Endodermal cell (in vitro differentiated cells): ENCODE measurements around the gene GSTT4. TPM values are rescaled to one million over a fixed set of nuclear protein-coding genes. Genes with fewer than 3 reads are reported as not detected.

Experiments
- DNase-seq: peaks from one replicate; pipeline ENCODE4 v3.0.0-alpha.2; 2017
- H3K27ac ChIP-seq: 2 replicates; pipeline ENCODE4 v1.5.1; 2013; ENCODE audit warnings: mild to moderate bottlenecking, low read depth, low read length, moderate library complexity
- H3K27me3 ChIP-seq: 2 replicates; pipeline ENCODE4 v1.6.1; 2013; ENCODE audit warnings: mild to moderate bottlenecking, low read length, moderate library complexity; ENCODE audit not compliant: insufficient read depth, control insufficient read depth, poor library complexity, severe bottlenecking
- H3K36me3 ChIP-seq: 2 replicates; pipeline ENCODE4 v1.7.0; 2013; ENCODE audit warnings: mild to moderate bottlenecking, low read length, moderate library complexity; ENCODE audit not compliant: control insufficient read depth, insufficient read depth
- H3K4me1 ChIP-seq: one replicate; pipeline ENCODE4 v1.7.0; 2013; ENCODE audit warnings: low read length; ENCODE audit not compliant: control insufficient read depth, insufficient read depth
- H3K4me3 ChIP-seq: 2 replicates; pipeline ENCODE4 v1.5.1; 2013; ENCODE audit warnings: mild to moderate bottlenecking, low read length, moderate library complexity
- H3K9ac ChIP-seq: 2 replicates; pipeline ENCODE4 v1.6.1; 2013; ENCODE audit warnings: mild to moderate bottlenecking, low read length, moderate library complexity; ENCODE audit not compliant: poor library complexity, severe bottlenecking; ENCODE audit errors: extremely low read depth
- H3K9me3 ChIP-seq: 2 replicates; pipeline ENCODE4 v1.6.1; 2013; ENCODE audit warnings: mild to moderate bottlenecking, low read length, moderate library complexity; ENCODE audit not compliant: control insufficient read depth
- H3K27ac Mint-ChIP-seq: 2 replicates; pipeline ENCODE4 v1.8.0; 2020; ENCODE audit warnings: mixed read lengths
- H3K27me3 Mint-ChIP-seq: 2 replicates; pipeline ENCODE4 v1.8.0; 2021; ENCODE audit warnings: mild to moderate bottlenecking, mixed read lengths; ENCODE audit not compliant: insufficient read depth
- H3K36me3 Mint-ChIP-seq: 2 replicates; pipeline ENCODE4 v1.8.0; 2020; ENCODE audit warnings: low read depth, mixed read lengths
- H3K4me1 Mint-ChIP-seq: 2 replicates; pipeline ENCODE4 v1.8.0; 2020; ENCODE audit warnings: mixed read lengths
- H3K4me3 Mint-ChIP-seq: 2 replicates; pipeline ENCODE4 v1.8.0; 2020; ENCODE audit warnings: mild to moderate bottlenecking, moderate library complexity, mixed read lengths
- H3K9me3 Mint-ChIP-seq: 2 replicates; pipeline ENCODE4 v1.8.0; 2020; ENCODE audit warnings: mild to moderate bottlenecking, mixed read lengths
- CTCF ChIP-seq: fragments of 200-600 bp; sonication (generic); conservative IDR thresholded peaks from 2 replicates; pipeline ENCODE4 v1.5.0; 2021; ENCODE audit warnings: antibody characterized with exemption, mild to moderate bottlenecking
- WGBS, 2 experiments: methylation state at CpG; one replicate each; pipeline versions ENCODE4 v1.1.5 to v1.1.7; 2013; ENCODE audit warnings: missing lambda C conversion rate in 2 of 2, mixed read lengths in 1 of 2; ENCODE audit not compliant: insufficient coverage in 1 of 2, insufficient read length in 1 of 2; 5-methylcytosine and 5-hydroxymethylcytosine counted together
- total RNA-seq, 2 donors: library from RNA; stranded (reverse); fragmentation: NEBNext Ultra II Directional in 1 of 2; extraction: Animal tissue kit (Norgen Biotek cat#: 25700) in 1 of 2; gene quantifications; 2 replicates in 1 of 2; 3 replicates in 1 of 2; pipeline ENCODE4 v1.2.1, GENCODE V29; 2021

GSTT4 gene
- total RNA-seq, 2 donors from 2014 or later: not detected

- Mint-ChIP-seq H3K27ac (no peak overlapping the region), H3K4me3 (no peak overlapping the region), H3K36me3 (no peaks in the 10 kb centered on the region), H3K27me3 (no peaks in the 10 kb centered on the region), H3K4me1 (peaks cover 16% of the 10 kb centered on the region), H3K9me3 (no peaks in the 10 kb centered on the region)
- H3K27ac ChIP-seq: no peak overlapping the region
- no peaks in the 10 kb centered on the region for H3K27me3 ChIP-seq
- no peak overlapping the region for H3K9ac ChIP-seq
- no peaks in the 10 kb centered on the region for H3K4me1 ChIP-seq
- H3K36me3 ChIP-seq: no peaks in the 10 kb centered on the region
- no peak overlapping the region for H3K4me3 ChIP-seq
- TF ChIP-seq CTCF: no peak
- DNase-seq: peak; percentile 10
- H3K9me3 ChIP-seq: no peaks in the 10 kb centered on the region
- 97 to 100% methylated on average over 1 to 3 of the region's 3 CpGs for WGBS, 2 experiments
Observed at GRCh38 chr22:24027389-24027975, 22.2 kb upstream of the GSTT4 start.

GRCh38 chr22:24026733-24027132 lies 21.5 kb upstream of the GSTT4 start:
- no peaks in the 10 kb centered on the region for H3K27me3 ChIP-seq
- no peak for DNase-seq
- Mint-ChIP-seq H3K27me3 (no peaks in the 10 kb centered on the region), H3K36me3 (no peaks in the 10 kb centered on the region), H3K27ac (no peak overlapping the region), H3K9me3 (no peaks in the 10 kb centered on the region), H3K4me3 (no peak overlapping the region), H3K4me1 (peaks cover 16% of the 10 kb centered on the region)
- no peak overlapping the region for H3K4me3 ChIP-seq
- H3K9me3 ChIP-seq: no peaks in the 10 kb centered on the region
- H3K27ac ChIP-seq: no peak overlapping the region
- 86 to 100% methylated on average over 1 of the region's 3 CpGs for WGBS, 2 experiments
- H3K4me1 ChIP-seq: no peaks in the 10 kb centered on the region
- H3K36me3 ChIP-seq: no peaks in the 10 kb centered on the region
- no peak overlapping the region for H3K9ac ChIP-seq
- TF ChIP-seq CTCF: no peak

DNA sequence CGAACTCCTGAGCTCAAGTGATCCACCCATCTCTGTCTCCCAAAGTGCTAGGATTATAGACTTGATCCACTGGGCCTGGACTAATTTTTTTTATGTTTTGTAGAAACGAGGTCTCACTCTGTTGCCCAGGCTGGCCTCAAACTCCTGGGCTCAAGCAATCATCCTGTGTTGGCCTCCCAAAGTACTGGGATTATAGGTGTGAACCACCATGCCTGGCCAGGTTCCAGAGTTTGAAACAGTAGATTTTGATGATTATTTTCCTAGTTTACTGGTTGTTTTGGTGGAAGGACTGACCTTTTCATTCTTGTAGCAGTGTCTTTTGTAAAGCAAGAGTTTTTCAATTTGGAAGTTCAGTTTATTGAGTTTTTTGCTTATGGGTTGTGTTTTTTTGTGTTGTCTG lies 20.8 kb upstream of the GSTT4 start:
- H3K9me3 ChIP-seq: no peaks in the 10 kb centered on the region
- H3K36me3 Mint-ChIP-seq: peaks cover 2% of the 10 kb centered on the region
- H3K4me1 ChIP-seq: no peaks in the 10 kb centered on the region
- no peak overlapping the region for H3K4me3 ChIP-seq
- H3K9me3 Mint-ChIP-seq: no peaks in the 10 kb centered on the region
- H3K9ac ChIP-seq: no peak overlapping the region
- peaks cover 16% of the 10 kb centered on the region for H3K4me1 Mint-ChIP-seq
- H3K27me3 ChIP-seq: no peaks in the 10 kb centered on the region
- H3K27ac ChIP-seq: no peak overlapping the region
- WGBS, 2 experiments: 89 to 100% methylated on average over 2 of the region's 2 CpGs
- TF ChIP-seq CTCF: no peak
- no peak overlapping the region for H3K4me3 Mint-ChIP-seq
- H3K36me3 ChIP-seq: no peaks in the 10 kb centered on the region
- DNase-seq: no peak
- no peaks in the 10 kb centered on the region for H3K27me3 Mint-ChIP-seq
- no peak overlapping the region for H3K27ac Mint-ChIP-seq
